SK-N-SH (cell line): Measurements from ENCODE around the gene PIP5K1B. TPM values are rescaled to one million over a fixed set of nuclear protein-coding genes. Genes with fewer than 3 reads are reported as not detected.

Experiments used
- CTCF ChIA-PET: fragments of 300-600, 350-600 bp; formaldehyde crosslinking; extraction: SDS; loops from one replicate; lab custom pipeline; 2021; lab: Yijun Ruan, JAX
- POLR2A ChIA-PET: fragments of 350-600 bp; sonication (Branson Sonifier 250); formaldehyde crosslinking; extraction: SDS; loops from one replicate; lab custom pipeline; 2020; ENCODE audit warnings: antibody characterized with exemption, inconsistent platforms; lab: Yijun Ruan, JAX
- DNase-seq: peaks from one replicate; pipeline ENCODE4 v3.0.0; 2012
- H2AFZ ChIP-seq: fragments of 200-600 bp; sonication (generic); 2 replicates; pipeline ENCODE4 v1.8.1; 2016; ENCODE audit warnings: antibody characterized with exemption, mild to moderate bottlenecking, low read depth
- H3F3A ChIP-seq: fragments of 200-600 bp; sonication (generic); replicated peaks from 2 replicates; pipeline ENCODE3; 2016; ENCODE audit warnings: antibody characterized with exemption, mild to moderate bottlenecking; ENCODE audit not compliant: insufficient read depth
- H3K27ac ChIP-seq, 2 experiments: fragments of 200-500 bp in 1 of 2; fragments of 200-600 bp in 1 of 2; sonication (Bioruptor generic) in 1 of 2; sonication (generic), shearing (Covaris generic) in 1 of 2; 2 replicates each; pipeline versions ENCODE4 v1.5.1 to v1.6.1; 2014 to 2016; ENCODE audit warnings: low read depth in 2 of 2, inconsistent platforms in 1 of 2, low read length in 1 of 2, mild to moderate bottlenecking in 1 of 2, mixed read lengths in 1 of 2
- H3K27me3 ChIP-seq: fragments of 200-600 bp; sonication (generic), shearing (Covaris generic); 2 replicates; pipeline ENCODE4 v1.6.1; 2016; ENCODE audit warnings: mixed run types; ENCODE audit not compliant: insufficient read depth
- H3K36me3 ChIP-seq, 2 experiments: fragments of 200-500 bp in 1 of 2; fragments of 200-600 bp in 1 of 2; sonication (Bioruptor generic) in 1 of 2; sonication (generic) in 1 of 2; replicated peaks in 1 of 2; 2 replicates each; pipeline versions ENCODE3 to v1.5.1; 2014 to 2016; ENCODE audit warnings: low read length in 1 of 2, mild to moderate bottlenecking in 1 of 2; ENCODE audit not compliant: insufficient read depth in 2 of 2, control insufficient read depth in 1 of 2
- H3K4me1 ChIP-seq, 2 experiments: fragments of 200-500 bp in 1 of 2; fragments of 200-600 bp in 1 of 2; sonication (Bioruptor generic) in 1 of 2; sonication (generic), shearing (Covaris generic) in 1 of 2; 2 replicates each; pipeline versions ENCODE4 v1.5.1 to v1.6.1; 2014 to 2016; ENCODE audit warnings: low read depth in 1 of 2, low read length in 1 of 2, mixed run types in 1 of 2; ENCODE audit not compliant: insufficient read depth in 2 of 2, control insufficient read depth in 1 of 2
- H3K4me2 ChIP-seq: fragments of 200-600 bp; sonication (generic), shearing (Covaris generic); 2 replicates; pipeline ENCODE4 v1.6.1; 2017; ENCODE audit warnings: mixed run types
- H3K4me3 ChIP-seq, 2 experiments: fragments of 200-500 bp in 1 of 2; fragments of 200-600 bp in 1 of 2; sonication (Bioruptor generic) in 1 of 2; sonication (generic), shearing (Covaris generic) in 1 of 2; 2 replicates each; pipeline versions ENCODE4 v1.5.1 to v1.8.1; 2014 to 2016; ENCODE audit warnings: low read depth in 2 of 2, inconsistent platforms in 1 of 2, low read length in 1 of 2, mild to moderate bottlenecking in 1 of 2, mixed read lengths in 1 of 2, moderate library complexity in 1 of 2
- H3K79me2 ChIP-seq: fragments of 200-600 bp; sonication (generic); 2 replicates; pipeline ENCODE4 v1.8.1; 2017; ENCODE audit warnings: mild to moderate bottlenecking; ENCODE audit not compliant: insufficient read depth
- H3K9ac ChIP-seq: fragments of 200-600 bp; sonication (generic); 2 replicates; pipeline ENCODE4 v1.6.1; 2017; ENCODE audit warnings: mixed run types
- H3K9me2 ChIP-seq: fragments of 200-600 bp; sonication (generic); 2 replicates; pipeline ENCODE4 v1.6.1; 2017; ENCODE audit warnings: mixed run types
- H3K9me3 ChIP-seq: fragments of 200-600 bp; sonication (generic); 2 replicates; pipeline ENCODE4 v1.6.1; 2017; ENCODE audit warnings: mixed run types, mild to moderate bottlenecking, moderate library complexity
- H4K20me1 ChIP-seq: fragments of 200-600 bp; sonication (generic); 2 replicates; pipeline ENCODE4 v1.6.1; 2017; ENCODE audit warnings: mild to moderate bottlenecking, mixed run types; ENCODE audit not compliant: insufficient read depth
- CHD2 ChIP-seq: fragments of 150-350 bp; IDR thresholded peaks from 2 replicates; pipeline ENCODE4 v1.6.1; 2018; ENCODE audit warnings: low read length; ENCODE audit not compliant: partially characterized antibody
- GATA2 ChIP-seq: sonication (generic); formaldehyde crosslinking; IDR thresholded peaks from 2 replicates; pipeline ENCODE4 v1.5.0; 2020; ENCODE audit warnings: mild to moderate bottlenecking, missing genetic modification reagents
- JUND ChIP-seq: IDR thresholded peaks from 2 replicates; pipeline ENCODE4 v1.4.0; 2012
- MEF2A ChIP-seq: IDR thresholded peaks from 2 replicates; pipeline ENCODE4 v1.4.0; 2012; ENCODE audit warnings: low read depth, borderline replicate concordance
- RAD21 ChIP-seq: IDR thresholded peaks from 2 replicates; pipeline ENCODE4 v1.6.1; 2012; ENCODE audit warnings: mild to moderate bottlenecking, low read length
- RXRA ChIP-seq: IDR thresholded peaks from 2 replicates; pipeline ENCODE4 v1.4.0; 2012; ENCODE audit warnings: low read depth, mild to moderate bottlenecking, borderline replicate concordance
- SIN3A ChIP-seq: IDR thresholded peaks from 2 replicates; pipeline ENCODE4 v1.6.1; 2012; ENCODE audit warnings: low read depth, mild to moderate bottlenecking, low read length, moderate library complexity, borderline replicate concordance
- TAF1 ChIP-seq: IDR thresholded peaks from 2 replicates; pipeline ENCODE4 v1.6.1; 2012; ENCODE audit warnings: low read depth, mild to moderate bottlenecking, low read length, moderate library complexity, borderline replicate concordance
- TCF12 ChIP-seq: IDR thresholded peaks from 2 replicates; pipeline ENCODE4 v1.4.0; 2012
- YY1 ChIP-seq: IDR thresholded peaks from 2 replicates; pipeline ENCODE4 v1.4.0; 2012; ENCODE audit warnings: low read depth, mild to moderate bottlenecking
- WGBS: methylation state at CpG from one replicate; pipeline ENCODE4 v1.1.6; 2017; ENCODE audit warnings: low lambda C conversion rate; 5-methylcytosine and 5-hydroxymethylcytosine counted together
- polyA plus RNA-seq, 3 experiments: library from polyadenylated mRNA; depleted of rRNA; stranded (reverse); fragments of >200 nt; gene quantifications; 2 replicates each; pipeline ENCODE4 v1.2.3, GENCODE V29; 2012
- TF ChIP-seq, protein P1 (sequence below): IDR thresholded peaks from 2 replicates; pipeline ENCODE4 v1.6.1; 2012; ENCODE audit warnings: mild to moderate bottlenecking, low read depth, low read length, moderate library complexity
- TF ChIP-seq, protein P2 (sequence below): IDR thresholded peaks from 2 replicates; pipeline ENCODE4; 2012

PIP5K1B gene
- polyA plus RNA-seq, 1 of the 3 experiments (the other 2 are of a cell fraction), result not detected

DNA sequence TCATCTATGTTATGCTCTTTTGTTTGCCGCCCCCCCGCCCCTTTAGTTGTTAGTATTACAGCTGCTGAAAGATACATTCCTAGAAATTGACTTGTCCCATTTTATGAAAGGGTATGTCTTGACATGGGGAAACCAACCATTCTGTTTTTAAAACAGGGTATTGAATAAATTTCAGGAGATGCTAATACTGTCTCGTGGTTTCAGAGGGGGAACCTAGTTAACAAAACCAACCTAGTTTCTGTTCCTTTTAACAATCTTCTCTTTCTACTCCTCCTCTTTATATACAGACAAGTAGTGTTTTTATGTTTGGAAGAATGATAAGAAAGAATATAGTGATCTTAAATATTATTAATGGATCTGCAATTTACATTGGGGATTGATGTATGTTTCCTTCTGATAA lies 3.5 kb downstream of the PIP5K1B start (continued):
- TF ChIP-seq, protein P1, sequence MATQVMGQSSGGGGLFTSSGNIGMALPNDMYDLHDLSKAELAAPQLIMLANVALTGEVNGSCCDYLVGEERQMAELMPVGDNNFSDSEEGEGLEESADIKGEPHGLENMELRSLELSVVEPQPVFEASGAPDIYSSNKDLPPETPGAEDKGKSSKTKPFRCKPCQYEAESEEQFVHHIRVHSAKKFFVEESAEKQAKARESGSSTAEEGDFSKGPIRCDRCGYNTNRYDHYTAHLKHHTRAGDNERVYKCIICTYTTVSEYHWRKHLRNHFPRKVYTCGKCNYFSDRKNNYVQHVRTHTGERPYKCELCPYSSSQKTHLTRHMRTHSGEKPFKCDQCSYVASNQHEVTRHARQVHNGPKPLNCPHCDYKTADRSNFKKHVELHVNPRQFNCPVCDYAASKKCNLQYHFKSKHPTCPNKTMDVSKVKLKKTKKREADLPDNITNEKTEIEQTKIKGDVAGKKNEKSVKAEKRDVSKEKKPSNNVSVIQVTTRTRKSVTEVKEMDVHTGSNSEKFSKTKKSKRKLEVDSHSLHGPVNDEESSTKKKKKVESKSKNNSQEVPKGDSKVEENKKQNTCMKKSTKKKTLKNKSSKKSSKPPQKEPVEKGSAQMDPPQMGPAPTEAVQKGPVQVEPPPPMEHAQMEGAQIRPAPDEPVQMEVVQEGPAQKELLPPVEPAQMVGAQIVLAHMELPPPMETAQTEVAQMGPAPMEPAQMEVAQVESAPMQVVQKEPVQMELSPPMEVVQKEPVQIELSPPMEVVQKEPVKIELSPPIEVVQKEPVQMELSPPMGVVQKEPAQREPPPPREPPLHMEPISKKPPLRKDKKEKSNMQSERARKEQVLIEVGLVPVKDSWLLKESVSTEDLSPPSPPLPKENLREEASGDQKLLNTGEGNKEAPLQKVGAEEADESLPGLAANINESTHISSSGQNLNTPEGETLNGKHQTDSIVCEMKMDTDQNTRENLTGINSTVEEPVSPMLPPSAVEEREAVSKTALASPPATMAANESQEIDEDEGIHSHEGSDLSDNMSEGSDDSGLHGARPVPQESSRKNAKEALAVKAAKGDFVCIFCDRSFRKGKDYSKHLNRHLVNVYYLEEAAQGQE, result no peak

DNA sequence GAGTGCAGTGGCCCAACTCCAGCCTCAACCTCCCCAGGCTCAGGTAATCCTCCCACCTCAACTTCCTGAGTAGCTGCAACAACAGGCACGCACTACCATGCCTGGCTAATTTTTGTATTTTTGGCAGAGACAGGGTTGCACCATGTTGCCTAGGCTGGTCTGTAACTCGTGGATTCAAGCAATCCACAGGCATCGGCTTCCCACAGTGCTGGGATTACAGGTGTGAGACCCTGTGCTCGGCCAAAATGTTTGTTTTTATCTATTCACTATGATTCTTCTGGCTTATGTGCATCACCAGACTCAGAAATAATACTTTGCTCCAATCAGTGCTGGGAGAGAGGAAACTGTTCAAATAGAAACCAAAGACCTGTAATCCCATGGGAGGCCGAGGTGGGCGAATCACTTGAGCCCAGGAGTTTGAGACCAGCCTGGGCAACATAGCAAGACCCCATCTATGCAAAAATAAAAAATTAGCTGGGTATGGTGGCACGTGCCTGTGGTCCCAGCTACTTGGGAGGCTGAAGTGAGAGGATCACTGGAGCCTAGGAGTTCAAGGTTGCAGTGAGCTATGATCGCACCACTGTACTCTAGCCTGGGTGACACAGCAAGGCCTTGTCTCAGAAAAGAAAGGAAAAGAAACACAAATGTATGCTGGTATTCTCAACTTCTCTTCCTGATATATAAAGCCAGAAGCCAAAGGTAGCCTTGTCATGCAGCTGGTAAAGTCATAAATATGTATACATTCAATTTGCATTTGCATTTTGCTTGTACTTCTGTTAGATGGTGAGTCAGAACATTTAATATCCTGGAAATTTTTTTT lies 4.5 kb downstream of the PIP5K1B start:
- Histone ChIP-seq H3K9me3 (no peaks in the 10 kb centered on the region), H3K4me1 (no peaks in the 10 kb centered on the region), H3K9me2 (no peaks in the 10 kb centered on the region), H3K9ac (no peak overlapping the region), H2AFZ (no peak overlapping the region), H3K79me2 (no peaks in the 10 kb centered on the region), H3K4me2 (no peak overlapping the region), H3K4me3 (no peak overlapping the region), H3K27ac (no peak overlapping the region), H3K27me3 (peaks cover 33% of the 10 kb centered on the region), H4K20me1 (no peaks in the 10 kb centered on the region), H3K36me3 (no peaks in the 10 kb centered on the region), H3F3A (no peaks in the 10 kb centered on the region)
- TF ChIP-seq JUND (no peak), TCF12 (no peak), GATA2 (CRISPR knock-in tag) (no peak), MEF2A (no peak), RXRA (no peak), CHD2 (no peak), RAD21 (no peak), YY1 (no peak), SIN3A (no peak), TAF1 (no peak)
- TF ChIP-seq, protein P2, sequence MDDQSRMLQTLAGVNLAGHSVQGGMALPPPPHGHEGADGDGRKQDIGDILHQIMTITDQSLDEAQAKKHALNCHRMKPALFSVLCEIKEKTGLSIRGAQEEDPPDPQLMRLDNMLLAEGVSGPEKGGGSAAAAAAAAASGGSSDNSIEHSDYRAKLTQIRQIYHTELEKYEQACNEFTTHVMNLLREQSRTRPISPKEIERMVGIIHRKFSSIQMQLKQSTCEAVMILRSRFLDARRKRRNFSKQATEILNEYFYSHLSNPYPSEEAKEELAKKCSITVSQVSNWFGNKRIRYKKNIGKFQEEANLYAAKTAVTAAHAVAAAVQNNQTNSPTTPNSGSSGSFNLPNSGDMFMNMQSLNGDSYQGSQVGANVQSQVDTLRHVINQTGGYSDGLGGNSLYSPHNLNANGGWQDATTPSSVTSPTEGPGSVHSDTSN, result no peak
- ChIA-PET POLR2A (no interaction called here), CTCF (interaction anchor here (1.2 kb wide), 1 partner anchor 18 kb away, joined by 3 read pairs; no protein-coding TSS in a partner anchor)
- 6% methylated on average over 8 of the region's 8 CpGs for WGBS
- DNase-seq, result no peak
